ENCODE data around the gene CCDC91.

The CCDC91 gene

GRCh38 chr12:28583701-28584261 is 393.5 kb downstream of the CCDC91 start:
- DNase-seq (ENCODE audit: low read depth in 1 of 2, low spot score in 1 of 2) = peak; percentile 29 to 87
- Histone ChIP-seq H3K4me3 (replicated peaks; ENCODE audit: insufficient read depth, low read length) (no peak overlapping the region), H3K27ac (replicated peaks) (peak overlapping the region; percentile 53), H3K27me3 (ENCODE audit: insufficient read depth, poor library complexity, severe bottlenecking) (no peaks in the 10 kb centered on the region)
- TF ChIP-seq REST (IDR thresholded peaks at IDR 0.05; ENCODE audit: insufficient replicate concordance, low read depth) = peak; percentile 26
- no peak for TF ChIP-seq GABPA (IDR thresholded peaks at IDR 0.05; ENCODE audit: low read depth)
- TF ChIP-seq POLR2AphosphoS5 (IDR thresholded peaks at IDR 0.05; ENCODE audit: low read depth) = peak; percentile 77
- TF ChIP-seq CTCF (IDR thresholded peaks at IDR 0.05; ENCODE audit: insufficient read depth, low read length) = peak; percentile 27
- TF ChIP-seq SPI1 (IDR thresholded peaks at IDR 0.05; ENCODE audit: borderline replicate concordance, low read depth) = no peak

GRCh38 chr12:28585146-28585545 is 394.9 kb downstream of the CCDC91 start:
- no peak overlapping the region for H3K4me3 ChIP-seq (replicated peaks; ENCODE audit: insufficient read depth, low read length)
- TF ChIP-seq GABPA (IDR thresholded peaks at IDR 0.05; ENCODE audit: low read depth) (no peak), POLR2AphosphoS5 (IDR thresholded peaks at IDR 0.05; ENCODE audit: low read depth) (no peak), CTCF (IDR thresholded peaks at IDR 0.05; ENCODE audit: insufficient read depth, low read length) (no peak), REST (IDR thresholded peaks at IDR 0.05; ENCODE audit: insufficient replicate concordance, low read depth) (no peak), SPI1 (IDR thresholded peaks at IDR 0.05; ENCODE audit: borderline replicate concordance, low read depth) (no peak)
- peak in 1 of 2 experiments; percentile 9 for DNase-seq (ENCODE audit: low read depth in 1 of 2, low spot score in 1 of 2)
- H3K27ac ChIP-seq (replicated peaks) = no peak overlapping the region
- no peaks in the 10 kb centered on the region for H3K27me3 ChIP-seq (ENCODE audit: insufficient read depth, poor library complexity, severe bottlenecking)

- Histone ChIP-seq H3K27ac (replicated peaks) (no peak overlapping the region), H3K4me3 (replicated peaks; ENCODE audit: insufficient read depth, low read length) (no peak overlapping the region), H3K27me3 (ENCODE audit: insufficient read depth, poor library complexity, severe bottlenecking) (no peaks in the 10 kb centered on the region)
- DNase-seq (ENCODE audit: low read depth in 1 of 2, low spot score in 1 of 2) = no peak
- no peak for TF ChIP-seq POLR2AphosphoS5 (IDR thresholded peaks at IDR 0.05; ENCODE audit: low read depth)
- TF ChIP-seq SPI1 (IDR thresholded peaks at IDR 0.05; ENCODE audit: borderline replicate concordance, low read depth) = no peak
- TF ChIP-seq CTCF (IDR thresholded peaks at IDR 0.05; ENCODE audit: insufficient read depth, low read length) = no peak
- TF ChIP-seq GABPA (IDR thresholded peaks at IDR 0.05; ENCODE audit: low read depth) = no peak
- no peak for TF ChIP-seq REST (IDR thresholded peaks at IDR 0.05; ENCODE audit: insufficient replicate concordance, low read depth)
Measured at GRCh38 chr12:28586481-28586880, 396.2 kb downstream of the CCDC91 start.
